IPS-20b (cell line): ENCODE measurements around the gene ZNF446.

Experiments
- H3K27ac ChIP-seq: one replicate; pipeline ENCODE4 v1.5.1; 2013; ENCODE audit warnings: low read length
- H3K27me3 ChIP-seq: 2 replicates; pipeline ENCODE4 v1.6.1; 2013; ENCODE audit warnings: mild to moderate bottlenecking, low read length, inconsistent platforms; ENCODE audit not compliant: insufficient read depth
- H3K36me3 ChIP-seq: 2 replicates; pipeline ENCODE4 v1.6.1; 2013; ENCODE audit warnings: low read depth, mild to moderate bottlenecking, inconsistent platforms, low read length, moderate library complexity; ENCODE audit not compliant: insufficient read depth
- H3K4me1 ChIP-seq: 2 replicates; pipeline ENCODE4 v1.6.1; 2013; ENCODE audit warnings: mild to moderate bottlenecking, control low read depth, inconsistent platforms, low read length, moderate library complexity; ENCODE audit not compliant: insufficient read depth
- H3K4me3 ChIP-seq: 2 replicates; pipeline ENCODE4 v1.5.1; 2013; ENCODE audit warnings: mild to moderate bottlenecking, low read length, inconsistent platforms
- H3K9ac ChIP-seq: 2 replicates; pipeline ENCODE4 v1.6.1; 2013; ENCODE audit warnings: low read depth, mild to moderate bottlenecking, inconsistent platforms, low read length, moderate library complexity
- H3K9me3 ChIP-seq: 2 replicates; pipeline ENCODE4 v1.6.1; 2013; ENCODE audit warnings: mild to moderate bottlenecking, low read depth, low read length, inconsistent platforms; ENCODE audit not compliant: insufficient read depth

ZNF446 gene

GRCh38 chr19:58510084-58510862 is 34.1 kb downstream of the ZNF446 start:
- Histone ChIP-seq H3K9ac (no peak overlapping the region), H3K36me3 (no peaks in the 10 kb centered on the region), H3K27me3 (no peaks in the 10 kb centered on the region), H3K4me1 (peaks cover 5% of the 10 kb centered on the region; the same call in 1 of the 2 replicates), H3K4me3 (no peak overlapping the region), H3K9me3 (no peaks in the 10 kb centered on the region), H3K27ac (no peak overlapping the region)

- Histone ChIP-seq H3K9me3 (no peaks in the 10 kb centered on the region), H3K27ac (no peak within 1 kb of the TSS), H3K4me3 (no peak within 1 kb of the TSS), H3K27me3 (no peaks in the 10 kb centered on the region), H3K4me1 (peaks cover 15% of the 10 kb centered on the region; the same call in 1 of the 2 replicates), H3K9ac (no peak within 1 kb of the TSS), H3K36me3 (peaks cover under 1% of the 10 kb centered on the region; the same call in 1 of the 2 replicates)
Measured at GRCh38 chr19:58511353-58512208, 35.4 kb downstream of the ZNF446 start, which contains the start of gene SLC27A5. Gene SLC27A5 (minus strand): TSS chr19:58511992. CDS start chr19:58511955, 37 bp downstream.

- Histone ChIP-seq H3K4me3 (no peak overlapping the region), H3K27ac (no peak overlapping the region), H3K4me1 (peaks cover 19% of the 10 kb centered on the region; the same call in 1 of the 2 replicates), H3K36me3 (peaks cover 4% of the 10 kb centered on the region; the same call in 1 of the 2 replicates), H3K9me3 (no peaks in the 10 kb centered on the region), H3K9ac (peak overlapping the region; percentile 59; the same call in 1 of the 2 replicates), H3K27me3 (no peaks in the 10 kb centered on the region)
Measured at GRCh38 chr19:58513213-58513693, 37.1 kb downstream of the ZNF446 start.

GRCh38 chr19:58513694-58514563 is 37.8 kb downstream of the ZNF446 start:
- peak overlapping the region; percentile 87; the same call in 1 of the 2 replicates for H3K9ac ChIP-seq
- peaks cover 4% of the 10 kb centered on the region; the same call in 1 of the 2 replicates for H3K36me3 ChIP-seq
- H3K4me3 ChIP-seq = peak overlapping the region; percentile 79
- H3K4me1 ChIP-seq = peaks cover 22% of the 10 kb centered on the region; the same call in 1 of the 2 replicates
- no peak overlapping the region for H3K27ac ChIP-seq
- H3K9me3 ChIP-seq = no peaks in the 10 kb centered on the region
- no peaks in the 10 kb centered on the region for H3K27me3 ChIP-seq

GRCh38 chr19:58514564-58515022 is 38.4 kb downstream of the ZNF446 start:
- Histone ChIP-seq H3K27ac (no peak overlapping the region), H3K4me1 (peaks cover 22% of the 10 kb centered on the region; the same call in 1 of the 2 replicates)

GRCh38 chr19:58515259-58515658 is 39.1 kb downstream of the ZNF446 start:
- peak overlapping the region; percentile 44; the same call in 1 of the 2 replicates for H3K4me3 ChIP-seq
- no peaks in the 10 kb centered on the region for H3K9me3 ChIP-seq
- peaks cover 4% of the 10 kb centered on the region; the same call in 1 of the 2 replicates for H3K36me3 ChIP-seq
- peak overlapping the region; percentile 13; the same call in 1 of the 2 replicates for H3K9ac ChIP-seq
- H3K4me1 ChIP-seq = peaks cover 23% of the 10 kb centered on the region; the same call in 1 of the 2 replicates
- no peaks in the 10 kb centered on the region for H3K27me3 ChIP-seq
- peak overlapping the region; percentile 79 for H3K27ac ChIP-seq

More at GRCh38 chr19:58514564-58515022, 38.4 kb downstream of the ZNF446 start:
- Histone ChIP-seq H3K27me3 (no peaks in the 10 kb centered on the region), H3K4me3 (peak overlapping the region; percentile 79), H3K9ac (peak overlapping the region; percentile 87; the same call in 1 of the 2 replicates), H3K36me3 (peaks cover 4% of the 10 kb centered on the region; the same call in 1 of the 2 replicates), H3K9me3 (no peaks in the 10 kb centered on the region)

- H3K4me3 ChIP-seq = peak overlapping the region; percentile 44; the same call in 1 of the 2 replicates
- peak overlapping the region; percentile 79 for H3K27ac ChIP-seq
- H3K9me3 ChIP-seq = no peaks in the 10 kb centered on the region
- H3K36me3 ChIP-seq = peaks cover 4% of the 10 kb centered on the region; the same call in 1 of the 2 replicates
- H3K27me3 ChIP-seq = no peaks in the 10 kb centered on the region
- H3K4me1 ChIP-seq = peaks cover 27% of the 10 kb centered on the region; the same call in 1 of the 2 replicates
- peak overlapping the region; percentile 13; the same call in 1 of the 2 replicates for H3K9ac ChIP-seq
Measured at GRCh38 chr19:58516246-58516836, 40.2 kb downstream of the ZNF446 start.

GRCh38 chr19:58516964-58517833 is 41.0 kb downstream of the ZNF446 start:
- peaks cover 27% of the 10 kb centered on the region; the same call in 1 of the 2 replicates for H3K4me1 ChIP-seq
- H3K27ac ChIP-seq = no peak overlapping the region
- no peaks in the 10 kb centered on the region for H3K9me3 ChIP-seq
- peaks cover 4% of the 10 kb centered on the region; the same call in 1 of the 2 replicates for H3K36me3 ChIP-seq
- no peaks in the 10 kb centered on the region for H3K27me3 ChIP-seq
- H3K9ac ChIP-seq = no peak overlapping the region
- H3K4me3 ChIP-seq = no peak overlapping the region

GRCh38 chr19:58518256-58519086 is 42.3 kb downstream of the ZNF446 start:
- peaks cover 30% of the 10 kb centered on the region; the same call in 1 of the 2 replicates for H3K4me1 ChIP-seq

More at GRCh38 chr19:58518256-58519086, 42.3 kb downstream of the ZNF446 start:
- H3K4me3 ChIP-seq = peak overlapping the region; percentile 73
- peak overlapping the region; percentile 4 for H3K27ac ChIP-seq
- H3K9me3 ChIP-seq = no peaks in the 10 kb centered on the region
- H3K36me3 ChIP-seq = peaks cover 4% of the 10 kb centered on the region; the same call in 1 of the 2 replicates
- H3K9ac ChIP-seq = peak overlapping the region; percentile 93
- H3K27me3 ChIP-seq = no peaks in the 10 kb centered on the region
